Spleen (tissue), 11 donors: ENCODE measurements around the gene NPTX1. TPM values are rescaled to one million over a fixed set of nuclear protein-coding genes. Genes with fewer than 3 reads are reported as not detected.

Experiments used
- DNase-seq: peaks from one replicate; pipeline ENCODE4 v3.0.0-alpha.2; 2020
- H3K27ac ChIP-seq, 8 donors: fragments of 200-600 bp; sonication (generic) in 7 of 8; 1 replicate in 4 of 8; 2 replicates in 4 of 8; pipeline versions ENCODE4 v1.5.0 to v1.8.0; 2016 to 2021; ENCODE audit warnings: inconsistent platforms in 4 of 8, mild to moderate bottlenecking in 4 of 8, moderate library complexity in 1 of 8
- H3K27me3 ChIP-seq, 7 donors: fragments of 200-600 bp; sonication (generic) in 6 of 7; replicated peaks in 1 of 7; 1 replicate in 4 of 7; 2 replicates in 3 of 7; pipeline versions ENCODE4 v1.5.0 to v1.8.0; 2016 to 2021; ENCODE audit warnings: inconsistent platforms in 3 of 7, mild to moderate bottlenecking in 1 of 7
- H3K36me3 ChIP-seq, 6 donors: fragments of 200-600 bp; sonication (generic) in 5 of 6; 1 replicate in 4 of 6; 2 replicates in 2 of 6; pipeline versions ENCODE4 v1.5.0 to v1.8.0; 2016 to 2021; ENCODE audit warnings: inconsistent platforms in 2 of 6
- H3K4me1 ChIP-seq, 6 donors: fragments of 200-600 bp; sonication (generic) in 5 of 6; 1 replicate in 3 of 6; 2 replicates in 3 of 6; pipeline versions ENCODE4 v1.5.0 to v1.8.0; 2016 to 2021; ENCODE audit warnings: inconsistent platforms in 3 of 6
- H3K4me3 ChIP-seq, 8 donors: fragments of 200-600 bp; sonication (generic) in 7 of 8; 1 replicate in 4 of 8; 2 replicates in 4 of 8; pipeline versions ENCODE4 v1.5.0 to v1.8.0; 2016 to 2021; ENCODE audit warnings: inconsistent platforms in 4 of 8, mild to moderate bottlenecking in 4 of 8, moderate library complexity in 2 of 8
- H3K9me3 ChIP-seq, 8 donors: fragments of 200-600 bp; sonication (generic) in 7 of 8; 1 replicate in 4 of 8; 2 replicates in 4 of 8; pipeline versions ENCODE4 v1.5.0 to v1.8.0; 2016 to 2021; ENCODE audit warnings: inconsistent platforms in 4 of 8
- CTCF ChIP-seq, 11 experiments: fragments of 200-600 bp in 7 of 11; fragments of 450-650 bp in 4 of 11; sonication (generic) in 4 of 11; IDR thresholded peaks in 8 of 11; conservative IDR thresholded peaks in 3 of 11; 1 replicate in 7 of 11; 2 replicates in 4 of 11; pipeline versions ENCODE4 v1.4.0 to v1.8.0; 2016 to 2021; ENCODE audit warnings: antibody characterized with exemption in 11 of 11, inconsistent platforms in 4 of 11, mild to moderate bottlenecking in 1 of 11
- POLR2A ChIP-seq, 3 donors: fragments of 450-650 bp; IDR thresholded peaks; one replicate each; pipeline ENCODE4 v1.5.1; 2017; ENCODE audit warnings: antibody characterized with exemption in 3 of 3, mild to moderate bottlenecking in 1 of 3
- POLR2AphosphoS5 ChIP-seq, 3 donors: sonication (generic); formaldehyde crosslinking; IDR thresholded peaks; one replicate each; pipeline ENCODE4 v1.5.1; 2017; ENCODE audit warnings: antibody characterized with exemption in 3 of 3
- WGBS, 5 donors: extraction: QIAGEN DNeasy Blood & Tissue Kit in 3 of 5; methylation state at CpG; one replicate each; pipeline versions ENCODE4 v1.1.5 to v1.1.7; 2013 to 2018; 5-methylcytosine and 5-hydroxymethylcytosine counted together
- intact Hi-C: fragments of 100-400 bp; cut with DNase I; formaldehyde crosslinking; loops from one replicate; pipeline ENCODE4 v1.15.0; 2023; ENCODE audit warnings: low total_unique reads
- polyA plus RNA-seq, 3 donors: library from polyadenylated mRNA; stranded (reverse); fragments of 200-250 nt; gene quantifications; one replicate each; pipeline ENCODE4 v1.2.1, GENCODE V29; 2013
- total RNA-seq, 7 donors: library from RNA; depleted of rRNA in 3 of 7; stranded (reverse); fragments of >200 nt in 3 of 7; fragmentation: NEBNext Ultra II Directional in 4 of 7; extraction: Animal tissue kit (Norgen Biotek cat#: 25700) in 4 of 7; gene quantifications; one replicate each; pipeline versions ENCODE4 v1.1.0 to v1.2.1, GENCODE V29; 2016 to 2021
- donor health status: healthy with polysubstance abuse.
- donor health status: DM: no; HTN: no; CAD: no; lungs with moderate emphysema.
- donor health status: DM: no; HTN: no; CAD: no.
- donor health status: Bipolar disorder and iron deficiency.
- donor health status: healthy.
- donor health status: DM: no; HTN: no; CAD: no.
- donor health status: DM: yes; HTN: yes; CAD: no.

Gene NPTX1
- total and polyA plus RNA-seq, 10 donors: 0.04 to 14.0 (median 3.6) TPM

GRCh38 chr17:80487511-80487910 lies 11.1 kb upstream of the NPTX1 start:
- 48 to 61% (median 55%) methylated on average over 7 of the region's 7 CpGs for WGBS, 5 donors
- H3K27me3 ChIP-seq: peaks cover 0 to 73% (median 15%) of the 10 kb centered on the region in 7 donors
- H3K27ac ChIP-seq: no peak overlapping the region
- DNase-seq: no peak
- H3K9me3 ChIP-seq: peaks cover 0 to 13% (median 8%) of the 10 kb centered on the region in 8 donors
- TF ChIP-seq POLR2AphosphoS5 (IDR thresholded peaks at IDR 0.05) (no peak), POLR2A (IDR thresholded peaks at IDR 0.05) (no peak), CTCF (IDR thresholded peaks at IDR 0.05 in 8 of 11, conservative IDR thresholded peaks at IDR 0.05 in 3 of 11) (no peak)
- no peaks in the 10 kb centered on the region for H3K36me3 ChIP-seq
- H3K4me1 ChIP-seq: no peaks in the 10 kb centered on the region
- intact Hi-C loops: no loop called here
- H3K4me3 ChIP-seq: no peak overlapping the region

GRCh38 chr17:80486692-80487091 lies 10.3 kb upstream of the NPTX1 start:
- DNase-seq: peak; percentile 30
- Histone ChIP-seq H3K27ac (no peak overlapping the region), H3K36me3 (no peaks in the 10 kb centered on the region), H3K4me1 (peaks cover 0 to 5% (median 2%) of the 10 kb centered on the region in 6 donors), H3K9me3 (peaks cover 0 to 13% (median 8%) of the 10 kb centered on the region in 8 donors), H3K27me3 (peaks cover 0 to 79% (median 23%) of the 10 kb centered on the region in 7 donors), H3K4me3 (no peak overlapping the region)
- TF ChIP-seq POLR2AphosphoS5 (IDR thresholded peaks at IDR 0.05) (no peak), CTCF (IDR thresholded peaks at IDR 0.05 in 8 of 11, conservative IDR thresholded peaks at IDR 0.05 in 3 of 11) (no peak), POLR2A (IDR thresholded peaks at IDR 0.05) (no peak)
- intact Hi-C loops: no loop called here
- WGBS, 5 donors: 35 to 66% (median 42%) methylated on average over 13 to 17 of the region's 17 CpGs

- no peak for TF ChIP-seq POLR2A (IDR thresholded peaks at IDR 0.05)
- TF ChIP-seq POLR2AphosphoS5 (IDR thresholded peaks at IDR 0.05): no peak
- TF ChIP-seq CTCF (IDR thresholded peaks at IDR 0.05 in 8 of 11, conservative IDR thresholded peaks at IDR 0.05 in 3 of 11): no peak
- H3K9me3 ChIP-seq: peaks cover 0 to 13% (median 8%) of the 10 kb centered on the region in 8 donors
- intact Hi-C loops: no loop called here
- H3K4me1 ChIP-seq: peaks cover 0 to 12% (median 5%) of the 10 kb centered on the region in 6 donors
- H3K27me3 ChIP-seq: peaks cover 0 to 79% (median 31%) of the 10 kb centered on the region in 7 donors
- H3K36me3 ChIP-seq: no peaks in the 10 kb centered on the region
- no peak for DNase-seq
- H3K27ac ChIP-seq: no peak overlapping the region
- WGBS, 5 donors: 53 to 71% (median 63%) methylated on average over 10 of the region's 10 CpGs
- H3K4me3 ChIP-seq: no peak overlapping the region
Measured at GRCh38 chr17:80485846-80486245, 9.4 kb upstream of the NPTX1 start.

GRCh38 chr17:80482555-80483308 lies 6.3 kb upstream of the NPTX1 start:
- DNase-seq: peak; percentile 48
- Histone ChIP-seq H3K36me3 (no peaks in the 10 kb centered on the region), H3K9me3 (peaks cover 0 to 13% (median 8%) of the 10 kb centered on the region in 8 donors), H3K4me3 (no peak overlapping the region), H3K4me1 (peaks cover 10 to 27% (median 17%) of the 10 kb centered on the region in 6 donors), H3K27me3 (peaks cover 9 to 98% (median 60%) of the 10 kb centered on the region in 7 donors), H3K27ac (no peak overlapping the region)
- 66 to 74% (median 71%) methylated on average over 16 of the region's 16 CpGs for WGBS, 5 donors
- intact Hi-C loops: no loop called here
- TF ChIP-seq POLR2AphosphoS5 (IDR thresholded peaks at IDR 0.05) (no peak), POLR2A (IDR thresholded peaks at IDR 0.05) (no peak), CTCF (IDR thresholded peaks at IDR 0.05 in 8 of 11, conservative IDR thresholded peaks at IDR 0.05 in 3 of 11) (no peak)
